GM10266 (cell line): Measurements from ENCODE around the gene PSMB5.

ENCODE experiments used
- DNase-seq: peaks from one replicate; pipeline ENCODE4 v3.0.0; 2012; ENCODE audit errors: extremely low spot score
- TF ChIP-seq, protein P1 (sequence below): IDR thresholded peaks from 2 replicates; pipeline ENCODE4 v1.5.1; 2012; ENCODE audit warnings: mild to moderate bottlenecking, low read depth; ENCODE audit not compliant: control insufficient read depth, insufficient read depth; ENCODE audit errors: missing control alignments

Gene PSMB5

DNA sequence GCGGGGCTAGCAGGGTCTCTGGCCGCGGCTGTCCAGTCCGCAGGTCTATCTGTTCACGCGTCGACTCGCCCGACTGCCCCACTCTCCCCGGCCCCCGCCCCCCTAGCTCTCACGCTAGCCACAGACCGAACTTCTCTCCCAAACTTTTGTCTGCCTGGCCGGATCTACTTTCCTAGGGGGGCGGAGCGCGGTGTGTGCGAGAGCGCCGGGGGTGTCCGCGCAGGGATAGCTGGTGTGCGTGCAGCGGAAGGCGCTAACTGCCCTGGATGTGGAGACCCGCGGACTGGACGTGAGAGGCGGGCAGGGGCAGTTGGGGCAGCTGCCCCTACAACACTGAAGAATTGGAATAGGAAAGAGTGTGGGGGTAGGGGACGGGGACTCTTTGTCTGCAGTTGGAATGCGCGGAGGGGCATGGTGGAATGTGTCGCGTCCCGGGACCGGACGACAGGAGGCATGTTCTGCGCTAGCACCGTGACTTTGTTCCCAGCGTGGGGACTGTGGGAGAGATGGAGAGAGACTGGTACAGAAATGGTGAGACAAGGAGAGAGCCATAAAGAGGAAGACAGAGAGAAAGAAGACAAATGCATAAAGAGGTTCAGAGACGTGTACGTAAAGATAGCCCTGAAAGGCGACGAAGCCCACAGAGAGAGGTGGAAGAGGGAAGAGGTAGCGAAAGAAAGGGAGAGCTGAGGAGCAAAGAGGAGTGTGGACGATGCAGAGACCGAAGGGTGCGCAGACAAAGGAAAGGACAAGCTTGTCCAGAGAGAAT is 52.0 kb downstream of the PSMB5 start, which contains the start of gene AJUBA:
Gene AJUBA (minus strand): TSS at position 75 of the 769 bp plus-strand sequence. CDS start 285 bp downstream, outside the sequence.
- peak; percentile 90 for DNase-seq
- TF ChIP-seq, protein P1, sequence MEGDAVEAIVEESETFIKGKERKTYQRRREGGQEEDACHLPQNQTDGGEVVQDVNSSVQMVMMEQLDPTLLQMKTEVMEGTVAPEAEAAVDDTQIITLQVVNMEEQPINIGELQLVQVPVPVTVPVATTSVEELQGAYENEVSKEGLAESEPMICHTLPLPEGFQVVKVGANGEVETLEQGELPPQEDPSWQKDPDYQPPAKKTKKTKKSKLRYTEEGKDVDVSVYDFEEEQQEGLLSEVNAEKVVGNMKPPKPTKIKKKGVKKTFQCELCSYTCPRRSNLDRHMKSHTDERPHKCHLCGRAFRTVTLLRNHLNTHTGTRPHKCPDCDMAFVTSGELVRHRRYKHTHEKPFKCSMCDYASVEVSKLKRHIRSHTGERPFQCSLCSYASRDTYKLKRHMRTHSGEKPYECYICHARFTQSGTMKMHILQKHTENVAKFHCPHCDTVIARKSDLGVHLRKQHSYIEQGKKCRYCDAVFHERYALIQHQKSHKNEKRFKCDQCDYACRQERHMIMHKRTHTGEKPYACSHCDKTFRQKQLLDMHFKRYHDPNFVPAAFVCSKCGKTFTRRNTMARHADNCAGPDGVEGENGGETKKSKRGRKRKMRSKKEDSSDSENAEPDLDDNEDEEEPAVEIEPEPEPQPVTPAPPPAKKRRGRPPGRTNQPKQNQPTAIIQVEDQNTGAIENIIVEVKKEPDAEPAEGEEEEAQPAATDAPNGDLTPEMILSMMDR = no peak

DNA sequence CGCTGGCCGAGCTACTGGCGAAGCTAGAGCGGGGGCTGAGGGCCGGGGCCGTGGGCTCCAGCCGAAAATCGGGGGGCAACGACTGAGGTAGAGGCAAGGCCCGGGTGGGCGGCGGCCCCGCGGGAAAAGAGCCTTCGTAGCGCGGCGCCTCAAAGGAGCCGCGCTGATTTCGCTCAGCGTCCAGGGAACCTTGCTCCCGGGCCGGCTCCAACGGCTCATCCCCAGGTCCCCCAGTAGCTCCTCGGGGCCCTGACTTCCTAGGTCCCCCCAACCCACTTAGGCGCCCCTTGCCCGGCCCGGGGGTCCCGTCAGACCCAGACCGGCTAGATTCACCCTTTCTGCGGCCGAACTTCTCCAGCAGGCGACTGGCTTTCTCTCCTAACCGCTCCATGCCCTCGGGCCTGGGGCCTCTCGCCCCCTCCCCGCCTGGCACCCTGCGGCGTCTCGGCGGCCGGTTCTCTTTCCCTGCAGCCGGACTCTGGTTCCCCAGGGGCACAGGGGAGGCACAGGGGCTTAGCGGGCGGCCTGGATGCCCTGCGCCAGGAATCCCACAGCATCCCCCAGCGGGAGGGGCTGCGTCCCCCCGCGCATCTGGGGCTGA is 52.7 kb downstream of the PSMB5 start:
- TF ChIP-seq, protein P1 = no peak
- DNase-seq = no peak

DNA sequence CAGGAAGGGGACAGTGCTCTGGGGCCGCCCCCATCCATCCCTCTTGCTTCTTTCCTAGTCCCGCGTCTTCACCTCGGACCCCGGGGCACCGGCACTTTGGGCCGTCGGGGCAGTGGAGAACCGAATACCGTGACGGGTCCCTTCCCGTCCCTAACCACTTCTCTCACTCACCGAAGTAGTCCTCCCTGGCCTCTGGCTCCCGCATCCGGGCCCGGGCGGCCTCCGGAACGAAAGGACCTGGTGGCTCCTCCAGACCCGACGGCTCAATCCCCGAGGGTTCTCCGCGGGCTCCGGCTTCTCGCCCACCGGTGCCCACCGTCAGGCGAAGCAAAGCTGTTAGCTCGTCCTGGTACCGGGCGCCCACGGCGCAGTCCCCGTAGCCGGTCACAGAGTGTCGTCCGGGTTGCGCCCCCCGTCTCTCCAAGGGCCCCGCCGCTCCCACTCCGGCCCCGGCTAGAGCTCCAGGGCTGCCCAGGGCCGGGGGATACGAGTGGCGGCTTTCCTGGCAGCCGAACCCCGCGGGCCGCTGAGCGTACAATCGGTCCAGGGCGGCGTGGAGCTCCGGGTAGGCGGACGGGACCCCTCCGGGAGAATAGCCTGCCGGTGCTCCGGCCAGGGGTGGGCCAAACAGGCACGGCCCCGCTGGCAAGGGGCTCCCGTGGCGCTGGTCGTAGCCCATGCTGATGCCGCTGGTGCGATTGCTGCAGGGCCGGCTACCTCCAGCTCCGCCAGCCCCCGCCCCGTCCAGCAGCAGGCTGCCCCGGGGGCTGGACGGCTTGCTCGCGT is 53.4 kb downstream of the PSMB5 start:
- DNase-seq = peak; percentile 38
- TF ChIP-seq, protein P1 = no peak

DNA sequence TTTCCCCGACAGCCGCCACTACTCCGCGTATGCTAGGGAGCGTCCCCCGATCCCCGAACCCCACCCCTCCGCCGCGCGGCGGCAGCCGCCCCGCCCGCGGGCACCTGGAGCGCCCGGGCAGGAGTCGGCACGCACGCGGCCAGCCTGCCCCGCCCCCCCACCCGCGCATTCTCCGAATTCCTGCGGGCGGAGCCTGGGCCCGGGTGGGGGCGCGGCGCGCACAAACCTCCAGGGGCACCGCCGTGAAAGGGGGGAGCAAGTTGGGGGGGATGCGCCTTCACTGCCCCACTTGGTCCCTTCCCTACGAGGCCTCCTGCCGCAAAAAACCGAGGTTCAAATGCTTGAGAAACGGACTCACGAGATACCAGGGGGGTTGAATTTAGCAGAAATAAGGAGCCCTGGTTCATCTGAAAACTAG is 54.0 kb downstream of the PSMB5 start:
- DNase-seq = no peak
- TF ChIP-seq, protein P1 = no peak

DNA sequence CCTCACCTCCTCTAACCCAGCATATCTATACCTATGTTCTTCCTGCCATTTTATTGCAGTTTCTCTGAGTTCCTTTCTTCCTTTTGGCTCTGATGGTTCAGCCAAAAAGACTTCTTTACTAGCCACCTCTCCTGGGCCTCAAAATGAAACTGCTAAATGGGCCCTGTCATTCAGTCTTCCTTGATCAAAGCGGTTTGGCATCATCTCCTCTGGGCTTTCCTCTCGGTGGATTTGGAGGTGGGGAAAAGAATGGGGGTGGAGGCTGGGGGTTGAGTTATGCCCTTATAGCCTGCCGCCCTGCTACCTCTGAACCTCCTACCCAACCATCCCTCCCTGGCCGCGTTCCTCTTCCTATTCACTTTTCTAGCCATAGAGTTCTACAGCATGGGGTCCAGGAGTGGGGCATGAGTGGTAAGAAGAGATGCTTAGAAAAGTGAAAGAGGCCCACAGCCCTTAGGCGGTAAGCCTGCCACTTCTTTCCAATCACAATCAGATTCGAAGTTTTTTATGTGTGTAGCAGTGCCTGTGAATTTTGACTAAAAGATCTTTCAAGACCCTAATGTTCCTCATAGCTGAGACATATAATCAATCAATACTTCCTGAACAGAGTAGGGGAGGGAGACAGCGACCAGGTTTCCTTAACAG is 54.8 kb downstream of the PSMB5 start:
- DNase-seq = no peak
- TF ChIP-seq, protein P1 = no peak

DNA sequence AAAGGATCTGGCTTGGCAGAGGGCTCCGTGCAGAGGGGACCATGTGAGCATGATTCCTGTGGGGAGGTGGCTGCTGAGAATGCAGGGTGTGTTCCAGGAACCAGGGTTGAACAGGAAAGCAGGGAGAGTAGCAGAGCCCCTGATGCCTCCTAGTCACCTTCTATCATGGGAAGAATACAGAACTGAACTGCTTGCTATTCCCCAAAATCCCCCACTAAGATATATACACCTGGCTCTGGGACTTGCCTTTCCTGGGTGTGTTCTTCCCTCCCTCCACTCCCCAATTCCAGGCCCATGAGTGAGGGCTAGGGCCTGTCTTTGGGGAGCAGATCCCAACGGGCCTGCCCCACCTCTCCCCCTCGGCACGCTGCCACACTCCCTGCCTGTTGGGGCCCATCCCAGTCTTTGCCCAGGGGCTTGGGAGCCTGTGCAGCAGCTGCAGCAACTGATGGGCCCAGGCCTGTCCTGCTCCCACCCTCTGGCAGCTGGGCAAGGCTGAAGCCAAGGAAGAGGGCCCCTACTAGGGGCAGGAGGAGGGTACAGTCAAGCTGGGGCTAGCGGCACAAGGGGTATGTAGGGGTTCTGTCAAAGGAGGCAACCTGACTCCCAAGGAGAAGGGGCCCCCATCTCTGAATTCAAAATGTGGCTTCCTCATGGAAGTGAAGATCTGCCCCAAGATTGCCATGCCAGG is 55.6 kb downstream of the PSMB5 start:
- TF ChIP-seq, protein P1 = no peak
- no peak for DNase-seq
